SK-N-SH (cell line): ENCODE measurements around the gene TFG. TPM values are rescaled to one million over a fixed set of nuclear protein-coding genes. Genes with fewer than 3 reads are reported as not detected.

Experiments
- CTCF ChIA-PET: fragments of 300-600, 350-600 bp; formaldehyde crosslinking; extraction: SDS; loops from one replicate; lab custom pipeline; 2021; lab: Yijun Ruan, JAX
- POLR2A ChIA-PET: fragments of 350-600 bp; sonication (Branson Sonifier 250); formaldehyde crosslinking; extraction: SDS; loops from one replicate; lab custom pipeline; 2020; ENCODE audit warnings: antibody characterized with exemption, inconsistent platforms; lab: Yijun Ruan, JAX
- DNase-seq: peaks from one replicate; pipeline ENCODE4 v3.0.0; 2012
- H2AFZ ChIP-seq: fragments of 200-600 bp; sonication (generic); 2 replicates; pipeline ENCODE4 v1.8.1; 2016; ENCODE audit warnings: antibody characterized with exemption, mild to moderate bottlenecking, low read depth
- H3F3A ChIP-seq: fragments of 200-600 bp; sonication (generic); replicated peaks from 2 replicates; pipeline ENCODE3; 2016; ENCODE audit warnings: antibody characterized with exemption, mild to moderate bottlenecking; ENCODE audit not compliant: insufficient read depth
- H3K27ac ChIP-seq, 2 experiments: fragments of 200-500 bp in 1 of 2; fragments of 200-600 bp in 1 of 2; sonication (Bioruptor generic) in 1 of 2; sonication (generic), shearing (Covaris generic) in 1 of 2; 2 replicates each; pipeline versions ENCODE4 v1.5.1 to v1.6.1; 2014 to 2016; ENCODE audit warnings: low read depth in 2 of 2, inconsistent platforms in 1 of 2, low read length in 1 of 2, mild to moderate bottlenecking in 1 of 2, mixed read lengths in 1 of 2
- H3K27me3 ChIP-seq: fragments of 200-600 bp; sonication (generic), shearing (Covaris generic); 2 replicates; pipeline ENCODE4 v1.6.1; 2016; ENCODE audit warnings: mixed run types; ENCODE audit not compliant: insufficient read depth
- H3K36me3 ChIP-seq, 2 experiments: fragments of 200-500 bp in 1 of 2; fragments of 200-600 bp in 1 of 2; sonication (Bioruptor generic) in 1 of 2; sonication (generic) in 1 of 2; replicated peaks in 1 of 2; 2 replicates each; pipeline versions ENCODE3 to v1.5.1; 2014 to 2016; ENCODE audit warnings: low read length in 1 of 2, mild to moderate bottlenecking in 1 of 2; ENCODE audit not compliant: insufficient read depth in 2 of 2, control insufficient read depth in 1 of 2
- H3K4me1 ChIP-seq, 2 experiments: fragments of 200-500 bp in 1 of 2; fragments of 200-600 bp in 1 of 2; sonication (Bioruptor generic) in 1 of 2; sonication (generic), shearing (Covaris generic) in 1 of 2; 2 replicates each; pipeline versions ENCODE4 v1.5.1 to v1.6.1; 2014 to 2016; ENCODE audit warnings: low read depth in 1 of 2, low read length in 1 of 2, mixed run types in 1 of 2; ENCODE audit not compliant: insufficient read depth in 2 of 2, control insufficient read depth in 1 of 2
- H3K4me2 ChIP-seq: fragments of 200-600 bp; sonication (generic), shearing (Covaris generic); 2 replicates; pipeline ENCODE4 v1.6.1; 2017; ENCODE audit warnings: mixed run types
- H3K4me3 ChIP-seq, 2 experiments: fragments of 200-500 bp in 1 of 2; fragments of 200-600 bp in 1 of 2; sonication (Bioruptor generic) in 1 of 2; sonication (generic), shearing (Covaris generic) in 1 of 2; 2 replicates each; pipeline versions ENCODE4 v1.5.1 to v1.8.1; 2014 to 2016; ENCODE audit warnings: low read depth in 2 of 2, inconsistent platforms in 1 of 2, low read length in 1 of 2, mild to moderate bottlenecking in 1 of 2, mixed read lengths in 1 of 2, moderate library complexity in 1 of 2
- H3K79me2 ChIP-seq: fragments of 200-600 bp; sonication (generic); 2 replicates; pipeline ENCODE4 v1.8.1; 2017; ENCODE audit warnings: mild to moderate bottlenecking; ENCODE audit not compliant: insufficient read depth
- H3K9ac ChIP-seq: fragments of 200-600 bp; sonication (generic); 2 replicates; pipeline ENCODE4 v1.6.1; 2017; ENCODE audit warnings: mixed run types
- H3K9me2 ChIP-seq: fragments of 200-600 bp; sonication (generic); 2 replicates; pipeline ENCODE4 v1.6.1; 2017; ENCODE audit warnings: mixed run types
- H3K9me3 ChIP-seq: fragments of 200-600 bp; sonication (generic); 2 replicates; pipeline ENCODE4 v1.6.1; 2017; ENCODE audit warnings: mixed run types, mild to moderate bottlenecking, moderate library complexity
- H4K20me1 ChIP-seq: fragments of 200-600 bp; sonication (generic); 2 replicates; pipeline ENCODE4 v1.6.1; 2017; ENCODE audit warnings: mild to moderate bottlenecking, mixed run types; ENCODE audit not compliant: insufficient read depth
- CHD2 ChIP-seq: fragments of 150-350 bp; IDR thresholded peaks from 2 replicates; pipeline ENCODE4 v1.6.1; 2018; ENCODE audit warnings: low read length; ENCODE audit not compliant: partially characterized antibody
- EP300 ChIP-seq, 2 experiments: IDR thresholded peaks; 2 replicates each; pipeline versions ENCODE4 v1.4.0 to v1.6.1; 2012; ENCODE audit warnings: borderline replicate concordance in 1 of 2, low read depth in 1 of 2, low read length in 1 of 2
- FOXJ3 ChIP-seq: sonication (generic); formaldehyde crosslinking; IDR thresholded peaks from 2 replicates; pipeline ENCODE4 v1.5.1; 2020; ENCODE audit warnings: mild to moderate bottlenecking, missing genetic modification reagents
- FOXM1 ChIP-seq: IDR thresholded peaks from 2 replicates; pipeline ENCODE4 v1.4.0; 2012; ENCODE audit warnings: low read depth, mild to moderate bottlenecking
- GATA2 ChIP-seq: sonication (generic); formaldehyde crosslinking; IDR thresholded peaks from 2 replicates; pipeline ENCODE4 v1.5.0; 2020; ENCODE audit warnings: mild to moderate bottlenecking, missing genetic modification reagents
- IRF3 ChIP-seq: fragments of 150-350 bp; IDR thresholded peaks from 2 replicates; pipeline ENCODE4 v1.6.1; 2016; ENCODE audit warnings: mild to moderate bottlenecking, low read depth, low read length
- JUND ChIP-seq: IDR thresholded peaks from 2 replicates; pipeline ENCODE4 v1.4.0; 2012
- MXI1 ChIP-seq: IDR thresholded peaks from 2 replicates; pipeline ENCODE4 v1.6.1; 2012; ENCODE audit warnings: mild to moderate bottlenecking, low read depth, low read length, improper control_type of control experiment
- NFIC ChIP-seq: IDR thresholded peaks from 2 replicates; pipeline ENCODE4 v1.4.0; 2012; ENCODE audit warnings: borderline replicate concordance
- NRF1 ChIP-seq: IDR thresholded peaks from 2 replicates; pipeline ENCODE4 v1.6.1; 2012; ENCODE audit warnings: low read depth, mild to moderate bottlenecking, low read length
- RAD21 ChIP-seq: IDR thresholded peaks from 2 replicates; pipeline ENCODE4 v1.6.1; 2012; ENCODE audit warnings: mild to moderate bottlenecking, low read length
- RFX5 ChIP-seq: IDR thresholded peaks from 2 replicates; pipeline ENCODE4 v1.6.1; 2012; ENCODE audit warnings: mild to moderate bottlenecking, improper control_type of control experiment, low read length
- RXRA ChIP-seq: IDR thresholded peaks from 2 replicates; pipeline ENCODE4 v1.4.0; 2012; ENCODE audit warnings: low read depth, mild to moderate bottlenecking, borderline replicate concordance
- SMC3 ChIP-seq: IDR thresholded peaks from 2 replicates; pipeline ENCODE4 v1.6.1; 2012; ENCODE audit warnings: low read depth, low read length, improper control_type of control experiment
- TCF12 ChIP-seq: IDR thresholded peaks from 2 replicates; pipeline ENCODE4 v1.4.0; 2012
- USF2 ChIP-seq: fragments of 150-350 bp; IDR thresholded peaks from 2 replicates; pipeline ENCODE4 v1.6.1; 2017; ENCODE audit warnings: antibody characterized with exemption, low read length, low read depth, borderline replicate concordance
- YY1 ChIP-seq: IDR thresholded peaks from 2 replicates; pipeline ENCODE4 v1.4.0; 2012; ENCODE audit warnings: low read depth, mild to moderate bottlenecking
- ZBTB33 ChIP-seq: IDR thresholded peaks from 2 replicates; pipeline ENCODE4 v1.4.0; 2012; ENCODE audit warnings: low read depth, borderline replicate concordance
- polyA plus RNA-seq, 3 experiments: library from polyadenylated mRNA; depleted of rRNA; stranded (reverse); fragments of >200 nt; gene quantifications; 2 replicates each; pipeline ENCODE4 v1.2.3, GENCODE V29; 2012
- TF ChIP-seq, protein P1 (sequence below): IDR thresholded peaks from 2 replicates; pipeline ENCODE4 v1.6.1; 2012; ENCODE audit warnings: mild to moderate bottlenecking, low read depth, low read length, moderate library complexity
- TF ChIP-seq, protein P2 (sequence below): IDR thresholded peaks from 2 replicates; pipeline ENCODE4 v1.4.0; 2012; ENCODE audit warnings: low read depth

Gene TFG
- polyA plus RNA-seq, 1 of the 3 experiments (the other 2 are of a cell fraction), result 83.1 TPM

- TF ChIP-seq IRF3, result no peak
- TF ChIP-seq GATA2 (CRISPR knock-in tag), result no peak
- no peak for TF ChIP-seq ZBTB33
- no peak for TF ChIP-seq JUND
Measured at GRCh38 chr3:100775226-100775625, 65.9 kb downstream of the TFG start (continued).

DNA sequence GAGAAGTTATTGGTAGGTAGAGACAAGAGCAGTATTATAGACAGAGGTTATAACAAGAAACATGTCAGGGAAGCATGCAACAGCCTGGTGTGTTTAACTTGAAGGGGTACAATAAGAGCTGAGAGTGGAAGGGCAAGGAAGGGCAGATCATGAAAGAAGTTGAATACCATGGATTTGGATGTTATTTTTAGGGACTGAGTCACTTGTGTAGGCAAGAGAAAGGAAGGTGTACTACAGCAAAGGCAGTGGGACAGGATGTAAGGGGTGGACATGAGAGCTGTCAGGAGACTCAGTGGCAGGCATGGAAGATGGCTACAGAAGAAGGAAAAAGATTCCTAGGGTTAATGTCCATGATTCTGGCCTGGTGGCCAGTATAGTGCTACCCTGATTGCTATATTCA, 66.4 kb downstream of the TFG start:
- Histone ChIP-seq H3K4me2 (no peak overlapping the region), H2AFZ (no peak overlapping the region), H3K79me2 (no peaks in the 10 kb centered on the region), H3K4me1 (no peaks in the 10 kb centered on the region), H3K4me3 (no peak overlapping the region), H3F3A (no peaks in the 10 kb centered on the region), H3K27me3 (no peaks in the 10 kb centered on the region), H3K9me3 (no peaks in the 10 kb centered on the region), H3K9me2 (no peaks in the 10 kb centered on the region), H3K27ac (no peak overlapping the region), H3K36me3 (no peaks in the 10 kb centered on the region), H4K20me1 (no peaks in the 10 kb centered on the region), H3K9ac (no peak overlapping the region)
- ChIA-PET CTCF (no interaction called here), POLR2A (no interaction called here)
- no peak for DNase-seq
- TF ChIP-seq, protein P1, sequence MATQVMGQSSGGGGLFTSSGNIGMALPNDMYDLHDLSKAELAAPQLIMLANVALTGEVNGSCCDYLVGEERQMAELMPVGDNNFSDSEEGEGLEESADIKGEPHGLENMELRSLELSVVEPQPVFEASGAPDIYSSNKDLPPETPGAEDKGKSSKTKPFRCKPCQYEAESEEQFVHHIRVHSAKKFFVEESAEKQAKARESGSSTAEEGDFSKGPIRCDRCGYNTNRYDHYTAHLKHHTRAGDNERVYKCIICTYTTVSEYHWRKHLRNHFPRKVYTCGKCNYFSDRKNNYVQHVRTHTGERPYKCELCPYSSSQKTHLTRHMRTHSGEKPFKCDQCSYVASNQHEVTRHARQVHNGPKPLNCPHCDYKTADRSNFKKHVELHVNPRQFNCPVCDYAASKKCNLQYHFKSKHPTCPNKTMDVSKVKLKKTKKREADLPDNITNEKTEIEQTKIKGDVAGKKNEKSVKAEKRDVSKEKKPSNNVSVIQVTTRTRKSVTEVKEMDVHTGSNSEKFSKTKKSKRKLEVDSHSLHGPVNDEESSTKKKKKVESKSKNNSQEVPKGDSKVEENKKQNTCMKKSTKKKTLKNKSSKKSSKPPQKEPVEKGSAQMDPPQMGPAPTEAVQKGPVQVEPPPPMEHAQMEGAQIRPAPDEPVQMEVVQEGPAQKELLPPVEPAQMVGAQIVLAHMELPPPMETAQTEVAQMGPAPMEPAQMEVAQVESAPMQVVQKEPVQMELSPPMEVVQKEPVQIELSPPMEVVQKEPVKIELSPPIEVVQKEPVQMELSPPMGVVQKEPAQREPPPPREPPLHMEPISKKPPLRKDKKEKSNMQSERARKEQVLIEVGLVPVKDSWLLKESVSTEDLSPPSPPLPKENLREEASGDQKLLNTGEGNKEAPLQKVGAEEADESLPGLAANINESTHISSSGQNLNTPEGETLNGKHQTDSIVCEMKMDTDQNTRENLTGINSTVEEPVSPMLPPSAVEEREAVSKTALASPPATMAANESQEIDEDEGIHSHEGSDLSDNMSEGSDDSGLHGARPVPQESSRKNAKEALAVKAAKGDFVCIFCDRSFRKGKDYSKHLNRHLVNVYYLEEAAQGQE, result no peak
- TF ChIP-seq SMC3, result no peak
- TF ChIP-seq EP300 (IDR thresholded peaks at IDR 0.05; ENCODE audit: borderline replicate concordance in 1 of 2, low read depth in 1 of 2, low read length in 1 of 2), result no peak
- no peak for TF ChIP-seq RAD21
- TF ChIP-seq, protein P2, sequence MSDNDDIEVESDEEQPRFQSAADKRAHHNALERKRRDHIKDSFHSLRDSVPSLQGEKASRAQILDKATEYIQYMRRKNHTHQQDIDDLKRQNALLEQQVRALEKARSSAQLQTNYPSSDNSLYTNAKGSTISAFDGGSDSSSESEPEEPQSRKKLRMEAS, result no peak
- no peak for TF ChIP-seq NFIC
- TF ChIP-seq FOXM1, result no peak
- TF ChIP-seq MXI1, result no peak
- no peak for TF ChIP-seq YY1
- TF ChIP-seq CHD2, result no peak
- no peak for TF ChIP-seq RFX5
- no peak for TF ChIP-seq IRF3
- no peak for TF ChIP-seq JUND
- no peak for TF ChIP-seq FOXJ3 (CRISPR knock-in tag)
- no peak for TF ChIP-seq TCF12
- TF ChIP-seq GATA2 (CRISPR knock-in tag), result no peak
- TF ChIP-seq USF2, result no peak
- TF ChIP-seq RXRA, result no peak
- no peak for TF ChIP-seq NRF1
